HG02840 (cell line): Measurements from ENCODE around the gene NEUROG1.
A peak's percentile ranks its signal among the peaks of the same experiment; 100 is the strongest.

Experiments used
- ATAC-seq: cut with Tn5 transposase; IDR thresholded peaks from one replicate; pipeline ENCODE4 v1.9.1; 2021; ENCODE audit warnings: mild to moderate bottlenecking, moderate library complexity, moderate number of reproducible peaks; ENCODE audit not compliant: unreplicated experiment, low FRiP score

The NEUROG1 gene

GRCh38 chr5:135565266-135565665 is 29.5 kb upstream of the NEUROG1 start:
- ATAC-seq: no peak

GRCh38 chr5:135564331-135564730 is 28.6 kb upstream of the NEUROG1 start:
- no peak for ATAC-seq

DNA sequence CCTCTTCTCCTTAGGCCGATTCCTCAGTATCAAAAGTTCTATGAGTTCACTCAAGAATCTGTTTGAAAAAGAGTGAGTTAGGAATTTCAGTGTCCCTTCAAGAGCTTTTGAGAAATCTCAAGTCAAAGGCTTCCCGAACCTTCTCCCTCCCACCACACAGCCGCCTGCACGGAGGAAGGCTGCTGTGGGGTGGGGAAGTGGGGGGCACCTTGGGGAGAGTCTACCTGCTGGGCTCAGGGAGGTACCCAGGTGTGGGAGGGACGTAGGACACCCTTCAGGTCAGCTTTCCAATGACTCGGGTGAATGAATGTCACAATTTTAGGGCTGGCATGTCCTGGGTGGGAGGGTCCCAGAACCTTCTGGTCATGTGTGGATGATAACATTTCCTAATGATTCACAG is 25.5 kb upstream of the NEUROG1 start:
- no peak for ATAC-seq

- ATAC-seq: peak; percentile 85
These were observed 25.1 kb upstream of the NEUROG1 start for GRCh38 chr5:135560858-135561257.

DNA sequence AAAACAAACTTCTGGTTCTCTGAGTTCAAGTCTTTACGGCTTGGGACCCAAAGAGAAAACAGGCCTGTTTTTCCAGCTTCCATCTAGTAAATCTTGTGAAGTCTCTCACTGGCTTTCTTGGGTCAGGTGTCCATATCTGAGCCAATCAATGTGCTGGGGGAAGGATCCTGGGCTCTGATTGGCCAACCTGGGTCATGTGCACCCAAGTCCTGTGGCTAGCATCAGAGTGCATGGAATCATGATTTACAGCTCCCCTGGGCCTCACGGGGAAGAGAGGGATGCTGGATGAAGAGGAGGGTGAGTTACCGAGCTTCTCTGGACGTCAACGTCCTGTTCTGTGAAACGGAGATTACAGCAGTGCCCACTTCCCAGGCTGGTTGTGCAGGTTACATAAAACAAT is 23.6 kb upstream of the NEUROG1 start:
- no peak for ATAC-seq

GRCh38 chr5:135557076-135557838 is 21.5 kb upstream of the NEUROG1 start:
- no peak for ATAC-seq

- ATAC-seq: no peak
These were observed 20.9 kb upstream of the NEUROG1 start for GRCh38 chr5:135556620-135557019.

GRCh38 chr5:135555530-135555929 is 19.8 kb upstream of the NEUROG1 start:
- ATAC-seq: no peak

- ATAC-seq: no peak
These were observed 18.1 kb upstream of the NEUROG1 start for GRCh38 chr5:135553688-135554462.

- no peak for ATAC-seq
These were observed 16.1 kb upstream of the NEUROG1 start for GRCh38 chr5:135551593-135552447.

- no peak for ATAC-seq
These were observed 13.6 kb upstream of the NEUROG1 start for GRCh38 chr5:135549413-135549812.

- ATAC-seq: no peak
These were observed 12.0 kb upstream of the NEUROG1 start for GRCh38 chr5:135547590-135548254.

DNA sequence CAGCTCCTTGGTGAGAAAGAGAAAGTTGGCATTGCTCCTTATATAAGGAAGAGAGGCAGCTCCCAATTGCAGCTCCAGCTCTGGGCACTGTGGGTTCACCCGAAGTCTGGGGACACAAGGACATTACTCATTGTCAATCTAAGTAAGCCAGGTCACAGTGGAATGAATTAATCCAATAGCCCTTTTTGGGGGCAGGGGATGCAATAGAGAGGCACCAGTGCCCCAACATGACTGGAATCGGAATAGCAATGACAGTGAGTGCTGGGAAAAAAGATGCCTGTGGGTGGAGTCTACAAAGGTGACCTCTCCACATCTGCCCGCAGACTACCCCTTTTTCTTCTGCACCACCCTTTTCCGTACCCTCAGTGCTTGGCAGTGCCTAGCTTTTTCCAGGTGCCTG is 11.1 kb upstream of the NEUROG1 start:
- ATAC-seq: no peak

GRCh38 chr5:135546101-135546500 is 10.3 kb upstream of the NEUROG1 start:
- ATAC-seq: no peak

GRCh38 chr5:135545099-135545498 is 9.3 kb upstream of the NEUROG1 start:
- ATAC-seq: no peak

DNA sequence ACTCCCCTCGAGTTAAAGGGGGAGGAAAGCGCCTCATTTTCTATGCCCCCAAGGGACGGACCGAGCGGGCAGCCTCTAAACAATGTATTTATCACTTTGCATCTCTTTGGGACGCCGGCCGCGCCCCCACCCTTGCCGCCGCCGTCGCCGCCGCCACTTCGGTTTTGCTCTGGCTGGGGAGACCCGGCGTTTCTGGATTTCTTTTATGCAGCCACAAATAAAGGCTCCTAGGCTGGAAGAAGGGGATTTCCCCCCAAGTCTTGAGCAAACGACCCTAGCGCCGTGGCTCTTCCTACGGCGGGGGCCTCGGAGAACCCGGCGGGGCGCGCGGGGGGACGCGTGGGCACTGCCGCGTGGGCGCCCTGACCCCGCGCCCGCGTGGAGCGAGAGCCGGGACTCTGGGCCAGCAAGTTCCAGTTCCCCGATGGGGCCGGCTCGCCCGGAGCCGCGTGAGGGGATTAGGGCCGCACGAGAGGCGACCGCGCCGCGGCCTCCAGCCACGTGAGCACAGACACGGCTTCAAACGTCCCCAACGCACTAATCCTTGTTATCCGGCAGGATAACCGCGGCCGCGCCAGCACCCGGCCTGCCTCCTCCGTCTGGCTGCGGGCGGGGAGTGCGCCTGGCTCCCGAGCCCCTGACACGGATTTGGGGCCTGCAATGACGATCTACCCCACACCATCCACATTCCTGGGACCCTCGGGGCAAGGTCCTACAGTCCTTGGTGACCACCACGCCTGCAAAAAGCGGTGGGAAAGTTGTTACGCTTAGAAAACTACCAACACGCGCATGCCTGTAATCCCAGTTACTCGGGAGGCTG is 7.9 kb upstream of the NEUROG1 start:
- no peak for ATAC-seq

GRCh38 chr5:135543001-135543484 is 7.3 kb upstream of the NEUROG1 start:
- ATAC-seq: no peak

DNA sequence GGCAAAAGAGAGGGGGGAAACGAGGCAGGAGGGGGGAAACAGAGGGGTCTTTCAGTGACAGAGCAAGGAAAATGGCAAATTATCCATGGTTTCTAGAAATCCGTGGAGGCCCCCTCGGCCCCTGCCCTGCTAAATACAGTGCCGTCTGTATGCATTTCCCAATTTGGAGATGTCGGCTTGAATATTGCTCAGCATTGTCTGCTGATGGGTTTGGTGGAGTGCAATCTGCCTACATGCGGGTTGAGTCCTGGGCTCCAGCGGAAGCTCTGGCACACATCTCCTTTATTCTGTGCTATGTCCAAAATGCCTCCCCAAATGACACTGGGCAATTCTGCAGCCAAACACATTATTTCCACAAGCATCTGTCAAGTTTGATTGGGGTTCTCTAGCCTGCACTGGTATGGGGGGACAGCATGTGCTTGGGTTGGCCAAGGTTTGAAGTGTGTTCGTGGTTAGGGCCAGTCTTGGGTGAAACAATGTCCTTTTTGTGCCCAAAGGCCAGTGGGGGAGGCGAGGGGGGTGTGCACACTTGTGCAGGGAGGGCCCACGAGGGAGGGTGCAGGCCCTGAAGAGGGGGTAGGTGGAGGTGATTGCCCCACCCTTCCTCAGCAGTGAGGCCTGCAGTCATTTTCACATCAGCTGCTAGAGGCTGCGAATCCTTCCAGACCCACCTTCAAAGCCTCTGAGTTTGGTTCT is 6.2 kb upstream of the NEUROG1 start:
- ATAC-seq: no peak
